ENCODE results near the gene TRPM2.

TRPM2 gene

DNA sequence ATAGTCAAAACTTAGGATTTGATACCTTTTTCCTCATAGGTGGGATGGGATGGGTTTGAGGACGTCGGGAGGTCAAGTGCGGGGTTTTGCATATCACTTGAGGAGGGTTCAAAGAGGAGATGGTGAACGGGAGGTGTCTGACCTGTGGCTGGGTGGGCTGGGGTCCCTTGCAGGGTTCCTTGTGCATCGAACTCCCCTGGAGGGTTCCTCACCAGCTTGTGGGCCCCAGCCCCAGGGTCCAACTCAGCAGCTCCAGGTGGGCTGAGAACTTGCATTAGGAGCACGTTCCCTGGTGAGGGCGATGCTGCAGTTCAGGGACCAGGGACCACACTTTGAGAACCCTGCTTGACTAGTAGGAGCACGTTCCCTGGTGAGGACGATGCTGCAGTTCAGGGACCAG is 23.2 kb downstream of the TRPM2 start:
- no peak overlapping the region for H3K4me3 ChIP-seq (ENCODE audit: control insufficient read depth, low read depth, low read length)
- DNase-seq (ENCODE audit: low read depth): no peak
- no peak for TF ChIP-seq CTCF (IDR thresholded peaks at IDR 0.05; ENCODE audit: control insufficient read depth, insufficient read depth, low read depth, low read length, missing control alignments)

GRCh38 chr21:44377201-44377921 is 23.9 kb downstream of the TRPM2 start:
- no peak for TF ChIP-seq CTCF (IDR thresholded peaks at IDR 0.05; ENCODE audit: control insufficient read depth, insufficient read depth, low read depth, low read length, missing control alignments)
- no peak for DNase-seq (ENCODE audit: low read depth)
- no peak overlapping the region for H3K4me3 ChIP-seq (ENCODE audit: control insufficient read depth, low read depth, low read length)

- TF ChIP-seq CTCF (IDR thresholded peaks at IDR 0.05; ENCODE audit: control insufficient read depth, insufficient read depth, low read depth, low read length, missing control alignments): no peak
- no peak for DNase-seq (ENCODE audit: low read depth)
- no peak overlapping the region for H3K4me3 ChIP-seq (ENCODE audit: control insufficient read depth, low read depth, low read length)
Measured at GRCh38 chr21:44377922-44378645, 24.7 kb downstream of the TRPM2 start.

GRCh38 chr21:44378646-44379514 is 25.5 kb downstream of the TRPM2 start:
- no peak for TF ChIP-seq CTCF (IDR thresholded peaks at IDR 0.05; ENCODE audit: control insufficient read depth, insufficient read depth, low read depth, low read length, missing control alignments)
- no peak overlapping the region for H3K4me3 ChIP-seq (ENCODE audit: control insufficient read depth, low read depth, low read length)
- DNase-seq (ENCODE audit: low read depth): no peak

- DNase-seq (ENCODE audit: low read depth): no peak
- no peak for TF ChIP-seq CTCF (IDR thresholded peaks at IDR 0.05; ENCODE audit: control insufficient read depth, insufficient read depth, low read depth, low read length, missing control alignments)
- H3K4me3 ChIP-seq (ENCODE audit: control insufficient read depth, low read depth, low read length): no peak overlapping the region
Measured at GRCh38 chr21:44379515-44379848, 26.1 kb downstream of the TRPM2 start.

GRCh38 chr21:44379991-44380865 is 26.8 kb downstream of the TRPM2 start:
- TF ChIP-seq CTCF (IDR thresholded peaks at IDR 0.05; ENCODE audit: control insufficient read depth, insufficient read depth, low read depth, low read length, missing control alignments): no peak
- H3K4me3 ChIP-seq (ENCODE audit: control insufficient read depth, low read depth, low read length): no peak overlapping the region
- no peak for DNase-seq (ENCODE audit: low read depth)
